ENCODE measurements around the gene M1AP. TPM values are rescaled to one million over a fixed set of nuclear protein-coding genes. Genes with fewer than 3 reads are reported as not detected.

M1AP gene
- total RNA-seq, 1 experiment from 2014 or later, result not detected

GRCh38 chr2:74619651-74620297 lies 28.4 kb downstream of the M1AP start:
- POLR2A ChIA-PET, result no interaction called here
- BruUV-seq (replicated peaks), result no TSS peak
- no peak overlapping the region for H3K27ac Mint-ChIP-seq (ENCODE audit: unreplicated experiment)
- H3K4me1 Mint-ChIP-seq (ENCODE audit: low read depth, unreplicated experiment), result no peaks in the 10 kb centered on the region
- Histone ChIP-seq H3K4me3 (ENCODE audit: low read depth, low read length) (no peak overlapping the region), H3K27me3 (replicated peaks; ENCODE audit: control insufficient read depth, insufficient read depth, low read length) (no peaks in the 10 kb centered on the region; the same call in 1 of the 2 replicates), H3K4me1 (no peaks in the 10 kb centered on the region), H3K9me3 (no peaks in the 10 kb centered on the region), H3K36me3 (ENCODE audit: control insufficient read depth, insufficient read depth, low read length) (no peaks in the 10 kb centered on the region)
- CTCF ChIA-PET, result no interaction called here
- H3K36me3 Mint-ChIP-seq (ENCODE audit: insufficient read depth, unreplicated experiment), result no peaks in the 10 kb centered on the region
- H3K9me3 Mint-ChIP-seq (ENCODE audit: unreplicated experiment), result no peaks in the 10 kb centered on the region
- H3K4me3 Mint-ChIP-seq (ENCODE audit: unreplicated experiment), result no peak overlapping the region
- no peak for TF ChIP-seq CTCF (IDR thresholded peaks at IDR 0.05; ENCODE audit: insufficient read depth in 1 of 2, low read depth in 1 of 2, low read length in 1 of 2, severe bottlenecking in 1 of 2, unreplicated experiment in 1 of 2)
- intact Hi-C loops (cut with micrococcal nuclease; ENCODE audit: unreplicated experiment), result no loop called here
- DNase-seq, result no peak
- H3K27me3 Mint-ChIP-seq (ENCODE audit: insufficient read depth, unreplicated experiment), result no peaks in the 10 kb centered on the region

- H3K4me3 Mint-ChIP-seq (ENCODE audit: unreplicated experiment), result no peak overlapping the region
- no peaks in the 10 kb centered on the region for H3K9me3 ChIP-seq
- no peaks in the 10 kb centered on the region for H3K4me1 Mint-ChIP-seq (ENCODE audit: low read depth, unreplicated experiment)
- H3K27ac Mint-ChIP-seq (ENCODE audit: unreplicated experiment), result no peak overlapping the region
- no peaks in the 10 kb centered on the region for H3K27me3 Mint-ChIP-seq (ENCODE audit: insufficient read depth, unreplicated experiment)
- ChIA-PET CTCF (no interaction called here), POLR2A (no interaction called here)
- intact Hi-C loops (cut with micrococcal nuclease; ENCODE audit: unreplicated experiment), result no loop called here
- no peaks in the 10 kb centered on the region for H3K36me3 ChIP-seq (ENCODE audit: control insufficient read depth, insufficient read depth, low read length)
- H3K36me3 Mint-ChIP-seq (ENCODE audit: insufficient read depth, unreplicated experiment), result no peaks in the 10 kb centered on the region
- no peaks in the 10 kb centered on the region for H3K4me1 ChIP-seq
- no peaks in the 10 kb centered on the region for H3K9me3 Mint-ChIP-seq (ENCODE audit: unreplicated experiment)
- no TSS peak for BruUV-seq (replicated peaks)
- no peaks in the 10 kb centered on the region; the same call in 1 of the 2 replicates for H3K27me3 ChIP-seq (replicated peaks; ENCODE audit: control insufficient read depth, insufficient read depth, low read length)
- H3K4me3 ChIP-seq (ENCODE audit: low read depth, low read length), result no peak overlapping the region
- no peak for DNase-seq
- no peak for TF ChIP-seq CTCF (IDR thresholded peaks at IDR 0.05; ENCODE audit: insufficient read depth in 1 of 2, low read depth in 1 of 2, low read length in 1 of 2, severe bottlenecking in 1 of 2, unreplicated experiment in 1 of 2)
Measured at GRCh38 chr2:74618410-74619083, 29.6 kb downstream of the M1AP start.

GRCh38 chr2:74617122-74617521 lies 31.0 kb downstream of the M1AP start:
- no peaks in the 10 kb centered on the region for H3K36me3 Mint-ChIP-seq (ENCODE audit: insufficient read depth, unreplicated experiment)
- CTCF ChIA-PET, result no interaction called here

More at GRCh38 chr2:74617122-74617521, 31.0 kb downstream of the M1AP start:
- no peaks in the 10 kb centered on the region; the same call in 1 of the 2 replicates for H3K27me3 ChIP-seq (replicated peaks; ENCODE audit: control insufficient read depth, insufficient read depth, low read length)
- no peaks in the 10 kb centered on the region for H3K4me1 ChIP-seq
- no peak for DNase-seq
- no peaks in the 10 kb centered on the region for H3K36me3 ChIP-seq (ENCODE audit: control insufficient read depth, insufficient read depth, low read length)
- Mint-ChIP-seq H3K27ac (ENCODE audit: unreplicated experiment) (no peak overlapping the region), H3K4me3 (ENCODE audit: unreplicated experiment) (no peak overlapping the region), H3K9me3 (ENCODE audit: unreplicated experiment) (no peaks in the 10 kb centered on the region), H3K4me1 (ENCODE audit: low read depth, unreplicated experiment) (no peaks in the 10 kb centered on the region), H3K27me3 (ENCODE audit: insufficient read depth, unreplicated experiment) (peaks cover 5% of the 10 kb centered on the region)
- TF ChIP-seq CTCF (IDR thresholded peaks at IDR 0.05; ENCODE audit: insufficient read depth in 1 of 2, low read depth in 1 of 2, low read length in 1 of 2, severe bottlenecking in 1 of 2, unreplicated experiment in 1 of 2), result no peak
- intact Hi-C loops (cut with micrococcal nuclease; ENCODE audit: unreplicated experiment), result no loop called here
- POLR2A ChIA-PET, result no interaction called here
- BruUV-seq (replicated peaks), result no TSS peak
- H3K4me3 ChIP-seq (ENCODE audit: low read depth, low read length), result no peak overlapping the region
- H3K9me3 ChIP-seq, result no peaks in the 10 kb centered on the region
